Measurements from ENCODE around the gene RNF157.

The RNF157 gene

GRCh38 chr17:76159157-76159556, 81.1 kb downstream of the RNF157 start:
- TF ChIP-seq GABPA (IDR thresholded peaks at IDR 0.05; ENCODE audit: low read depth), result no peak
- TF ChIP-seq POLR2AphosphoS5 (IDR thresholded peaks at IDR 0.05; ENCODE audit: low read depth), result no peak
- no peak for TF ChIP-seq REST (IDR thresholded peaks at IDR 0.05; ENCODE audit: insufficient replicate concordance, low read depth)
- no peak for TF ChIP-seq SPI1 (IDR thresholded peaks at IDR 0.05; ENCODE audit: borderline replicate concordance, low read depth)
- no peak for TF ChIP-seq CTCF (IDR thresholded peaks at IDR 0.05; ENCODE audit: insufficient read depth, low read length)
- no peak overlapping the region for H3K4me3 ChIP-seq (replicated peaks; ENCODE audit: insufficient read depth, low read length)
- no peak overlapping the region for H3K27ac ChIP-seq (replicated peaks)
- DNase-seq (ENCODE audit: low read depth in 1 of 2, low spot score in 1 of 2), result no peak
- H3K27me3 ChIP-seq (ENCODE audit: insufficient read depth, poor library complexity, severe bottlenecking), result no peaks in the 10 kb centered on the region

- TF ChIP-seq SPI1 (IDR thresholded peaks at IDR 0.05; ENCODE audit: borderline replicate concordance, low read depth), result no peak
- no peak for TF ChIP-seq REST (IDR thresholded peaks at IDR 0.05; ENCODE audit: insufficient replicate concordance, low read depth)
- no peak for TF ChIP-seq CTCF (IDR thresholded peaks at IDR 0.05; ENCODE audit: insufficient read depth, low read length)
- TF ChIP-seq POLR2AphosphoS5 (IDR thresholded peaks at IDR 0.05; ENCODE audit: low read depth), result no peak
- TF ChIP-seq GABPA (IDR thresholded peaks at IDR 0.05; ENCODE audit: low read depth), result no peak
- no peak overlapping the region for H3K4me3 ChIP-seq (replicated peaks; ENCODE audit: insufficient read depth, low read length)
- no peak for DNase-seq (ENCODE audit: low read depth in 1 of 2, low spot score in 1 of 2)
- no peak overlapping the region for H3K27ac ChIP-seq (replicated peaks)
- no peaks in the 10 kb centered on the region for H3K27me3 ChIP-seq (ENCODE audit: insufficient read depth, poor library complexity, severe bottlenecking)
Observed at GRCh38 chr17:76157759-76158158, 82.5 kb downstream of the RNF157 start.

- Histone ChIP-seq H3K27me3 (ENCODE audit: insufficient read depth, poor library complexity, severe bottlenecking) (no peaks in the 10 kb centered on the region), H3K4me3 (replicated peaks; ENCODE audit: insufficient read depth, low read length) (no peak overlapping the region), H3K27ac (replicated peaks) (no peak overlapping the region)
- TF ChIP-seq CTCF (IDR thresholded peaks at IDR 0.05; ENCODE audit: insufficient read depth, low read length) (no peak), POLR2AphosphoS5 (IDR thresholded peaks at IDR 0.05; ENCODE audit: low read depth) (no peak), GABPA (IDR thresholded peaks at IDR 0.05; ENCODE audit: low read depth) (no peak), SPI1 (IDR thresholded peaks at IDR 0.05; ENCODE audit: borderline replicate concordance, low read depth) (no peak), REST (IDR thresholded peaks at IDR 0.05; ENCODE audit: insufficient replicate concordance, low read depth) (no peak)
- DNase-seq (ENCODE audit: low read depth in 1 of 2, low spot score in 1 of 2), result no peak
Observed at GRCh38 chr17:76156662-76156991, 83.7 kb downstream of the RNF157 start.

All from HL-60 (cell line).